Stimulated activated naive CD4-positive, alpha-beta T cell treated with Interleukin-2 at 50 U/mL for 16 hours (primary cell): ENCODE results near the gene TBC1D16.

Experiments used
- DNase-seq: peaks from one replicate; lab custom pipeline; 2025; lab: John Stamatoyannopoulos, UW

TBC1D16 gene

GRCh38 chr17:79951361-79952264, 84.1 kb downstream of the TBC1D16 start:
- DNase-seq: no peak

DNA sequence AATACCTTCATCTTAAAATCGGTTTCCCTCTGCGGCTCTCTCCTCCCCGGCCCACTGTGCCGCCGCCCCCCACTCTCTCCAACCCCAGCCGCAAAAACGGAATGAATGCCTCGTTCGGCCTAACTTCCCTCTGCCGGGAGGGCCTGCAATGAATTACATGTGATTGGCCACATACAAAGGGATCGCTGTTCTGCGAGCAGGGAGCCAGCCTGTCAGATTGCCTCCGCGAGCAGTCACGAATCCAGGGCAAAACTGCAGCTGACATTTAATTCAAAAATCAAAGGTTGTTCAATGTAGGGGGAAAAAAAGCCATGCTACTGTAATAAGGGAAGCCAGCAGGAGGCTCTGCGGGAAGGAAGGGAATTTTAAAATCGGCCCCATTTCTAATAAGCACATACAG, 84.9 kb downstream of the TBC1D16 start:
- DNase-seq: no peak

DNA sequence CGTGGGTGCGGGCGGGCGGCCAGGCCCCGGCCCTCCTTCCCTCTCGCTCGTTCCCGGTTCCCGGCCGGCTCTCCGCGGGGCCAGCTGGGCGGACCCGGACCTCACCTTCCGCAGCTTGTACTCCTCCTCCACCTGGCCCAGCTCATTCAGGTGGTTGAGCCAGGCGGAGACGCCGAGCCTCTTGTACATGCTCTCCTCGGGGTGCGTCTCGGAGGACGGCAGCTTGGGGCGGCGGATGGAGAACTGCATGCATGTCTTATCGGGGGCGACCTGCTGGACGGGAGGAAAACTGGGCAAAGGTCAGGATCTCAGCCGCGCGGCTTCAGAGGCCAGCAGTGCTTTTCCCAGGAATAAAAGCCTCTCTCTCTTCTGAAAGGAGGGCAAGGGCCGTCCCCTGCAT, 85.4 kb downstream of the TBC1D16 start:
- DNase-seq: no peak

DNA sequence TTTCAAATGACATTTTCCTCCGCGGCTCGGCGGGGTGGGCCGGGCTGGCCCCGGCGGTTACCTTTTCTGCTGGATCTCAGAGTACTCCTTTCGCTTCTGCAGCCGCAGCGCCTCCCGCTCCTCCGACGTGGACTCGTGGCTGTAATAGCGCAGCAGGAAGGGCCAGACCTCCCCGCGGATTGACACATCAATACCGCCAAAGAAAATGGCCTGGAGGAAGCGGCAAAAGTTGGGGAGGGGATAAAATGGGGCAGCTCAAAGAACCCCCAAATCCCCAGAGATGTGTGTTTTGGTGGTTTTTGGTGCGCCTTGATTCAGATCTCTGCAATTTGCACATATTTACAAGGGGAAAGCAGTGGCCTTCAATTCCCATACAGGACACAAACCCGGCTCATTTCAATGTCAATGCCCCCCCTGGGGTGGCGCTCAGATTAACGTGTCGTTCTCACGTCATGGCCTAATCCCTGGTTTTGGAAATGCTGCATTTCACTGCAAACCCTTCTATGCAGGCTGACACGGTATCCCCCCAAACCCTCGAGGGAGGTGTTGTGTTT, 85.9 kb downstream of the TBC1D16 start:
- no peak for DNase-seq

DNA sequence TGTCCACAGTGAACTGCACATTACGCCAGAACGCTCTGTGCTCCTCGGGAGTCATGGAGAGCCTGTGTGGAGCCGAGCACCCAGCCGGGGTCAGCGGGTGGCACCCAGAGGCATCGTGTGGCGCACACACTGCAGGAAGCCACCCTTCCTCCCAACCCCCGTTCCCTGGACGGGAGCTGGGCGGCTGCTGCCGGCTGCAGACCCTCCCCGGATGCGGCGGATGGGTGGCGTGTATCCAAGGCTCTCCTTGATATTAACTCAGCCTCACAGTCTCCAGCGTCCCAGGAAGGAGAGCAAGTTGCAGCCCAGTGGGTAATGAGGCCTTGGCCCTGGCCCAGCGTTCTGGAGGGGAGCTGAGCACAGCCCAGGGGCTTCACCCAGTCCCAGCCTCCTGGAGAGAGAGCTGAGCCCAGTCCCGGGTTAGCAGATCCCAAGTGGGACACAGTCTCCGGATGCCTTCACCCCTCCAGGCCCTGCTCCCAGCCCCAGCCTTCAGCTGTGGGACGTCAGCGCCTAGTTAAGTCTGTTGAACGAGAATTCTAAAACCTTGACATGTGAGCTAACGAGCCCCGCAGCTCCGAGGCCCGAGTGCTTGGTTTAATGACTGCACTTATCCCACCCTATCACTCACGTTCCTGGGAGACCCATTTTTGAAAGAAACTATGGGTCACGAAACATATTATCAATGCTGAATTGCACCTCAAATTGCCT, 86.6 kb downstream of the TBC1D16 start:
- DNase-seq: no peak

DNA sequence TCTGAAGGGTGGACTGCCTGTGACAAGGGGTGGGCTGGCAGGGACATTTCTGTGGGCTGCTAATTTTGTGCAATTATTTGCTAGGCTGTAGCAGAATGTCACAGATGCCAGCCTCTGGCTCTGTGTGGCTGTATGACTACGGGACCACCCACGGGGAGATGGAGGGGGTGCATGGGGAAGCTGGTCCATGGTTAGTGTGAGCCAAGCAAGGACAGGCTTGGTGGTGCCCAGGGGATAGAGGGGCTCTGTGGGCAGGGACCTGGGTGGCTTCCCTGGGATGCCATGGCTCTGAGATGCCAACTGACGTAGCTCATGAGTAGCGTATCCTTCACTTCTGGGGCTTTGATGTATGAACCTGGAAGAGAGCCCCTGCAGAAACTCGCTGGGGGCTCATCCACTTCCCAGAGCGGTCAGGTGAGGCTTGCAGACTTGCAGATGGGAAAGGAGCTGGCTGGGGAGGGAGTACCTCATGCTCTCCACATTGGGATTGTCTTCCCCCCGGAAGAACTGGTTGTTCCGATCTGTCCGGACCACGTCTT, 87.2 kb downstream of the TBC1D16 start:
- no peak for DNase-seq

DNA sequence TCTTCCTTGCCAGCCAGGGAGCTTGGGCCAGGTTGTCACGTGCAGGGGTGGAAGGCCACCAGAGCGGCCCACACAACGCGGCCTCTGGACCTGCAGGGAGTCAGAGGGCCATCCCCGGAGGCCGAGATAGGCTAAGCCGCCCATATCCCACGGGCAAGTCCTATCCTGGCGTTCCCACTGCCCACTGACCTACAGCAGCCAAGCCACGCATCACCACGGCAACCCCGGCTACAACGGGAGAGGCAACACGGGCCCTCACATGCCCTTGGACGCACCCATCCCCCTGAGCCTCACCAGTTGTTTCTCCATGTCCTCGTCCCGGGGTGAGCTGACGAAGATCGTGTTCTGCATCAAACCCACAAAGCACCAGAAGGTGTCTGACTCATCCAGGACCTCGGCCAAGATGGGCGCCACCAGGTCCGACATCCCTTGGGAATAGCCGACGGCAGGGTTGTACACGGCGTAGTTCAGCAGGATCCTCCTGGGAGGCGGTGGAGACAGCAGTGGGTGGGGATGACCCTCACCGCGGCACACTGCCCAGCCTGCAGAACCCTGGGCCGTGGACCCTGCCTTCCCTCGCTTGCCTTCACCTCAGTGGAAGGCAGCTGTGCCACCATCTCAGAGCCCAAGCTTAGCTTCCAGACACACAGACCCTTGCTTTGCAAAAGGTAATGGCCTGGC, 88.2 kb downstream of the TBC1D16 start:
- no peak for DNase-seq

- no peak for DNase-seq
These were observed 89.1 kb downstream of the TBC1D16 start for GRCh38 chr17:79946352-79947231.

GRCh38 chr17:79945591-79946255, 89.9 kb downstream of the TBC1D16 start:
- no peak for DNase-seq

DNA sequence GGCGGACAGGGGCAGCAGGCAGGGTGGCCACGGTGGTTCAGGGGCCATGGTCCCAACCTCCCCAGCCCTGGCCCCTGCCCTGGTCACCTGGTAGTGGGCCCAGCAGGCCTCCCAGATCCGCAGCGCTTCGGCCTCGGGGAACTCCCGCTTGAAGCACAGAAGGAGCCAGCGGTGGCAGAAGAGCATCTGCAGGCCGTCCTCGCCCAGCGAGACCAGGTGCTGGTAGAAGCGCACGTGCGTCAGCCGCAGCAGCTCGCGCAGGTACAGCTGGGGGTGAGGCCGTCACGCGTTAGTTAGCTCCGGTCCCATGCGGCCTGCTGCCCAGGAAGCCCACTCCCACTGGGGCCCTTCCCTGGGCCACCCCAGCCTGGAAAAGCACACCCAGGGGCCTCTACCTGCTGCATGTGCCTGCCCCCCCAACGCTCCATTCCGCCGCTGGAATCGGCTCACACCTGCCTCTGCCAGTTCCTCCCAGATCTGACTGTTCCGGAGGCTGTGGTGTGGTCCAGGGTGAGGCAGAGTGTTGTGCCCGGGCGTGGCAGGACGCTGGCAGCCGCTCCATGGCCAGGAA, 90.8 kb downstream of the TBC1D16 start:
- DNase-seq: no peak

DNA sequence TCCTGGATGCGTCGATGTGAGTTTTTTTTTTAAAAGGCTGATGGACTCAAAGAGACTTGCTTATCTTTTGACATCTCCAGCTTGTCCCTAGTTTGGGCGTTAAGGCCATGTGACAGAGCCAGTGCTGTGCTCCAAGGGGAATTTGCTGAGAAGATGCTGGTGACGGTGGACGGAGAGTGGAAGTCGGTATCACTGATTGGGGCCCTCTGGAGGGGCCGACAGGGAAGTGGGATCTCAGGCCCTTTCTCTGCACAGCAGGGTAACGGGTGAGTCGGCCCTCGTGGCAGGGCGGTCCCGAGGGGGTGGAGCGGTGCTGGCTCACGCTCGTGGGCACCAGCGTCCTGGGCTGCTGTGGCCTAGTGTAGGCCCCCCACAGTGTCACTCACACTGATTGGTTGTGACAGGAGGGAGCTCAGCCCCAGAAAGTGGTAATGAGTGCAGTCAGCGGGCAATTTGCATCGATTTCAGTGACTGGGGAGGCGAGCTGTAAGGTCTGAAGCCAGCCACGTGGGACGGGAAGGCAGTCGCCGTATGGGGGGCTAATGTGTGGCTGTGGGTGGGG, 91.3 kb downstream of the TBC1D16 start:
- DNase-seq: no peak

DNA sequence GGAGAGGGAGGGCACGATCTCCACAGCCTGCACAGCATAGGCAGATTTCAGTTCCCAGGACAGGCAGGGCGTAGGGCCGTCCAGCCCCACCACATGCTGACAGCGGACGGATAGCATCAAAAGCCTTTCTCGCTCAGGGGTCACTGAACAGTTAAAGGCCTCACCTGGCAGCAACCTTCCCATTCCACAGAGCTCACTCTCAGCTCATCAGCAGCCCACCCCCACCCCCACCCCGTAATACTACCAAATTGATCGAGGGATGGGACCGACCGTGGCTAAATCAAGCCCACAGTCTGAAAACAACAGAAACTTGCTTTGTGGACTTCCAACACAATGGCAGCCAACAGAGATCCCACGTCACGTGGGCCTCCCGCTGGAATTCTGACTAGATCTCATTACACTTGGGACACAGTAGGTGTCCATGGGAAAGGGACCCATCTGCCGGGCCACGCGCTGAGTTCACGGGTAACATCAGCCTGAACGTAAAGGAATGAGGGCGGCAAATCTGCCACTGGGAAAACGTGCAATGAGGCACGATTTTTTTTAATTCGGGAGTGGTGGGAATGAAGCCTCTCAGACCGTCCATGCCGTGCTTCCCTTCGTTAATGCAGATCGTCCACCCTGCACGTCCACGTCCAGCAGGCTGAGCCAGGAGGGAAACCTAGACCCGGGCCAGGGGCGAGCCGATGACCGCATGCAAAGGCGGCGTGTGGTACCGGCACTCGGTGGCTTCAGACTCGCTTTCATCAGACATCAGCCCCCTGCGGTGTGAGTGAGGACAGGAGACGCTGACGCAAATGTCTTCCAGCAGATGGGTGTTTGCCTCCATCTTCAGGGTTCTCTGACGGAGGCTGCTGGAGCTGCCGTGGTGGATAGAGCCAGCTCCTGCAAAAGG, 92.1 kb downstream of the TBC1D16 start:
- DNase-seq: no peak

DNA sequence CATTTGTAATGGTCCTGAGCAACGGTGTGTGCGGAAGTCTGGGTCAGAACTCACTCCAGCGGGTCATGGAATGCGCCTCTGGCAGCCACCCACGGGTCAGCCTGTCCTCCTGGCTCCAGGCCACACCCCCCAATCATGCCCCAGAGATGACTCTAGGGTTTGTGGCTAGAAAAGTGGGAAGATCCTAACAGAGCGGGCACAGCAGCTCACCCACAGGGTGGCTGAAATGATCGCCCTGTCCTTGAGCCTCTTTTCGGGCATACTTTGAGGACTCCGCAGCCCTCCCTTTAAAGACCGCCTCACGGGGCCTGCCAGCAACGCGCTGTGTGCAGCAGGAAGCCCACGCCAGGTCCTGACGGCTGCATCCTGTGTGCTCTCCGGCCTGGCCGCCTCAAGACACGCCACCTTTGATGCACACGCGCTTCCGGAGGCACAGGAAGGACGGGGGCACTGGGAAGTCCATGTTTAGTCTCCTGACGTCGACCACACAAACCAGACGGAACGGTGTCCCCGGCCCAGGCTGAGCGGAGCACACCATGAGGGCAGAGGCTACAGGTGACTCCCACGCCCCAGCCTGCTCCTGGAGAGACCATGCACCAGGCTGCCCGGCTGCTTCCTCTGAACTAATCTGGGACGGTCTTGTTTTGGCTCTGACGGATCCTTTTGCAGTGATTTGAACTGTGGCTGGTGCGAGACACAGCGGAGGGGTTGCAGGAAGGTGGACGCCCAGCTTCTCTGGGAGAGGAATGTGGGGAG, 92.9 kb downstream of the TBC1D16 start:
- no peak for DNase-seq

GRCh38 chr17:79942011-79942405, 93.7 kb downstream of the TBC1D16 start:
- no peak for DNase-seq

- DNase-seq: no peak
These were observed 94.3 kb downstream of the TBC1D16 start for GRCh38 chr17:79941088-79942010.

GRCh38 chr17:79940459-79941087, 95.1 kb downstream of the TBC1D16 start:
- DNase-seq: no peak
